HT-29 (cell line): Measurements from ENCODE around the gene ZFPM1. TPM values are rescaled to one million over a fixed set of nuclear protein-coding genes. Genes with fewer than 3 reads are reported as not detected.

Experiments
- small RNA-seq: library from RNA; depleted of rRNA; stranded (forward); fragments of <200 nt; gene quantifications from one replicate; pipeline ENCODE3, GENCODE V24; 2014
- total RNA-seq: library from RNA; depleted of rRNA; stranded (reverse); fragments of >200 nt; shearing (Covaris generic); gene quantifications from 2 replicates; pipeline ENCODE4 v1.2.3, GENCODE V29; 2014; rRNA removed

ZFPM1 gene
- total RNA-seq, 1 experiment from 2014 or later, result 15.3 TPM

Small RNAs within 50 kb of the gene (small RNA-seq; reads per million reads assigned to genes)
- not detected for gene MIR5189

Other genes starting within 250 kb of the ZFPM1 start
- 0.29 and 0.33 TPM in 2 replicates for gene ZNF469, start 70.3 kb upstream of the ZFPM1 start, total RNA-seq
- gene ZC3H18, start 117.1 kb downstream of the ZFPM1 start, total RNA-seq, result 20.2 and 28.9 TPM in 2 replicates
- gene IL17C, start 185.3 kb downstream of the ZFPM1 start, total RNA-seq, result 0.28 TPM in 1 of 2 replicates, not detected in the other
- 1,584 and 1,604 TPM in 2 replicates for gene CYBA, start 197.8 kb downstream of the ZFPM1 start, total RNA-seq
- gene MVD, start 209.8 kb downstream of the ZFPM1 start, total RNA-seq, result 100 and 109 TPM in 2 replicates
- 1.2 and 1.7 TPM in 2 replicates for gene SNAI3, start 233.2 kb downstream of the ZFPM1 start, total RNA-seq